GM23248 (cell line): ENCODE measurements around the gene PRR15. TPM values are rescaled to one million over a fixed set of nuclear protein-coding genes. Genes with fewer than 3 reads are reported as not detected.

Source experiments
- DNase-seq: peaks from one replicate; pipeline ENCODE4 v3.0.0-alpha.2; 2015
- H2AFZ ChIP-seq: fragments of 200-600 bp; sonication (generic); 2 replicates; pipeline ENCODE4 v1.6.1; 2016; ENCODE audit warnings: antibody characterized with exemption
- H3F3A ChIP-seq: fragments of 200-600 bp; sonication (generic); 2 replicates; pipeline ENCODE4 v1.6.1; 2016; ENCODE audit warnings: mild to moderate bottlenecking, antibody characterized with exemption, mixed run types; ENCODE audit not compliant: insufficient read depth
- H3K27ac ChIP-seq: fragments of 200-600 bp; sonication (generic); 2 replicates; pipeline ENCODE4 v1.5.1; 2016; ENCODE audit warnings: mild to moderate bottlenecking
- H3K27me3 ChIP-seq: fragments of 200-600 bp; sonication (generic); replicated peaks from 2 replicates; pipeline ENCODE4 v1.6.1; 2016; ENCODE audit warnings: mild to moderate bottlenecking; ENCODE audit not compliant: insufficient read depth
- H3K36me3 ChIP-seq: fragments of 200-600 bp; sonication (generic); 2 replicates; pipeline ENCODE4 v1.6.1; 2016; ENCODE audit warnings: low read depth, mild to moderate bottlenecking
- H3K4me1 ChIP-seq: fragments of 200-600 bp; sonication (generic); 2 replicates; pipeline ENCODE4 v1.6.1; 2016; ENCODE audit warnings: mild to moderate bottlenecking; ENCODE audit not compliant: insufficient read depth
- H3K4me2 ChIP-seq: fragments of 200-600 bp; sonication (generic); one replicate; pipeline ENCODE4 v1.6.1; 2016; ENCODE audit warnings: mild to moderate bottlenecking; ENCODE audit not compliant: unreplicated experiment
- H3K4me3 ChIP-seq: fragments of 200-600 bp; sonication (generic); 2 replicates; pipeline ENCODE4 v1.5.1; 2016; ENCODE audit warnings: mild to moderate bottlenecking
- H3K79me2 ChIP-seq: fragments of 200-600 bp; sonication (generic); 2 replicates; pipeline ENCODE4 v1.6.1; 2016; ENCODE audit warnings: mild to moderate bottlenecking; ENCODE audit not compliant: insufficient read depth
- H3K9ac ChIP-seq: fragments of 200-600 bp; sonication (generic); 2 replicates; pipeline ENCODE4 v1.6.1; 2016; ENCODE audit warnings: mild to moderate bottlenecking
- H3K9me2 ChIP-seq: fragments of 200-600 bp; sonication (generic); 2 replicates; pipeline ENCODE4 v1.6.1; 2016; ENCODE audit warnings: mixed run types, mild to moderate bottlenecking, moderate library complexity; ENCODE audit not compliant: insufficient read depth
- H3K9me3 ChIP-seq: fragments of 200-600 bp; sonication (generic); one replicate; pipeline ENCODE4 v1.6.1; 2017; ENCODE audit warnings: low read depth
- H4K20me1 ChIP-seq: fragments of 200-600 bp; sonication (generic); 2 replicates; pipeline ENCODE4 v1.6.0; 2016; ENCODE audit not compliant: insufficient read depth
- EZH2 ChIP-seq: fragments of 200-600 bp; sonication (generic); IDR thresholded peaks from 2 replicates; pipeline ENCODE4 v1.6.1; 2018; ENCODE audit warnings: antibody characterized with exemption, mild to moderate bottlenecking; ENCODE audit not compliant: insufficient read depth, poor library complexity, severe bottlenecking
- EZH2phosphoT487 ChIP-seq: fragments of 200-600 bp; sonication (generic); IDR thresholded peaks from 2 replicates; pipeline ENCODE4 v1.6.1; 2018; ENCODE audit warnings: antibody characterized with exemption, moderate library complexity, mild to moderate bottlenecking, low read depth; ENCODE audit not compliant: insufficient read depth
- WGBS, 2 experiments: methylation state at CpG; one replicate each; pipeline ENCODE4 v1.1.6; 2015 to 2017; ENCODE audit warnings: low lambda C conversion rate in 2 of 2, low coverage in 1 of 2; ENCODE audit errors: missing lambda C conversion rate in 2 of 2; 5-methylcytosine and 5-hydroxymethylcytosine counted together
- in situ Hi-C: fragments of 300-500 bp; cut with MboI; formaldehyde crosslinking; loops from 2 replicates; pipeline ENCODE4 v1.15.0; 2020
- polyA plus RNA-seq: library from polyadenylated mRNA; unstranded; fragments of >200 nt; fragmentation: Nextera tagmentation; extraction: Ambion mirVana; gene quantifications from 2 replicates; pipeline ENCODE4 v1.2.1, GENCODE V29; 2016
- total RNA-seq: library from RNA; depleted of rRNA; stranded (reverse); fragments of >200 nt; shearing (Covaris generic); gene quantifications from 2 replicates; pipeline ENCODE4 v1.2.3, GENCODE V29; 2014; rRNA removed

PRR15 gene
- total and polyA plus RNA-seq, 2 experiments from 2014 or later = 9.2 to 11.5 TPM

- no peak for DNase-seq
- no peak overlapping the region for H2AFZ ChIP-seq
- peaks cover 46% of the 10 kb centered on the region for H3F3A ChIP-seq
- H3K9ac ChIP-seq = no peak overlapping the region
- no peaks in the 10 kb centered on the region for H3K9me2 ChIP-seq
- no peaks in the 10 kb centered on the region for H3K27me3 ChIP-seq
- peaks cover 51% of the 10 kb centered on the region for H3K4me1 ChIP-seq
- no peaks in the 10 kb centered on the region for H3K9me3 ChIP-seq
- in situ Hi-C loops = no loop called here
- H4K20me1 ChIP-seq = no peaks in the 10 kb centered on the region
- no peaks in the 10 kb centered on the region for H3K79me2 ChIP-seq
- H3K36me3 ChIP-seq = no peaks in the 10 kb centered on the region
- H3K4me3 ChIP-seq = no peak overlapping the region
- TF ChIP-seq EZH2 (no peak), EZH2phosphoT487 (no peak)
- WGBS, 2 experiments = 91 to 97% methylated on average over 2 of the region's 2 CpGs
- H3K27ac ChIP-seq = peak overlapping the region; percentile 97
- H3K4me2 ChIP-seq = no peak overlapping the region
Observed at GRCh38 chr7:29614229-29614628, 50.6 kb downstream of the PRR15 start.

Other genes starting within 250 kb of the PRR15 start
- gene WIPF3, start 242.7 kb downstream of the PRR15 start, total RNA-seq = not detected in 2 replicates
- gene WIPF3, start 242.7 kb downstream of the PRR15 start, polyA plus RNA-seq = not detected in 2 replicates